IMR-90 (cell line): Measurements from ENCODE around the gene SETD3. TPM values are rescaled to one million over a fixed set of nuclear protein-coding genes. Genes with fewer than 3 reads are reported as not detected.

ENCODE experiments used
- ATAC-seq: fragments of 200-7000 bp; cut with Tn5 transposase; 2 replicates; pipeline ENCODE4 v1.9.1; 2020; ENCODE audit warnings: low read depth, mild to moderate bottlenecking, moderate library complexity
- BruUV-seq: library from RNA; stranded (reverse); fragments of 400-500 nt; replicated peaks from 2 replicates; lab custom pipeline; 2021; lab: Mats Ljungman, UMichigan
- CTCF ChIA-PET: fragments of 300-600 bp; formaldehyde crosslinking; extraction: SDS; loops from one replicate; lab custom pipeline; 2021; ENCODE audit warnings: antibody characterized with exemption; lab: Yijun Ruan, JAX
- POLR2A ChIA-PET: fragments of 300-600 bp; sonication (Branson Sonifier 250); formaldehyde crosslinking; loops from one replicate; lab custom pipeline; 2022; ENCODE audit warnings: antibody characterized with exemption; ENCODE audit not compliant: unreplicated experiment; lab: Charles Lee
- DNase-seq: peaks from one replicate; pipeline ENCODE4 v3.0.0; 2013
- H2AFZ ChIP-seq: replicated peaks from 2 replicates; pipeline ENCODE3; 2013; ENCODE audit warnings: low read length, mild to moderate bottlenecking; ENCODE audit not compliant: poor library complexity
- H2AK5ac ChIP-seq: 2 replicates; pipeline ENCODE4 v1.6.1; 2013; ENCODE audit warnings: low read depth, low read length, inconsistent platforms
- H2AK9ac ChIP-seq: replicated peaks from 2 replicates; pipeline ENCODE3; 2013; ENCODE audit warnings: mild to moderate bottlenecking, low read depth, low read length, moderate library complexity; ENCODE audit not compliant: poor library complexity
- H2BK120ac ChIP-seq: 2 replicates; pipeline ENCODE4 v1.6.1; 2013; ENCODE audit warnings: low read depth, low read length, inconsistent platforms
- H2BK15ac ChIP-seq: 3 replicates; pipeline ENCODE4 v1.6.1; 2013; ENCODE audit warnings: low read depth, low read length, inconsistent platforms
- H2BK20ac ChIP-seq: 2 replicates; pipeline ENCODE4 v1.6.1; 2013; ENCODE audit warnings: low read depth, mild to moderate bottlenecking, inconsistent platforms, low read length, moderate library complexity
- H2BK5ac ChIP-seq: 2 replicates; pipeline ENCODE4 v1.6.1; 2013; ENCODE audit warnings: mild to moderate bottlenecking, low read depth, low read length, inconsistent platforms; ENCODE audit not compliant: poor library complexity, severe bottlenecking
- H3K14ac ChIP-seq: replicated peaks from 2 replicates; pipeline ENCODE4 v1.6.1; 2013; ENCODE audit warnings: low read depth, low read length, inconsistent platforms
- H3K18ac ChIP-seq: 2 replicates; pipeline ENCODE4 v1.6.1; 2013; ENCODE audit warnings: low read depth, low read length, control low read depth
- H3K23ac ChIP-seq: 2 replicates; pipeline ENCODE4 v1.6.1; 2013; ENCODE audit warnings: low read depth, low read length, inconsistent platforms
- H3K27ac ChIP-seq: 2 replicates; pipeline ENCODE4 v1.5.1; 2013; ENCODE audit warnings: mild to moderate bottlenecking, control low read depth, low read length; ENCODE audit not compliant: insufficient read depth
- H3K27me3 ChIP-seq: 2 replicates; pipeline ENCODE4 v1.6.1; 2013; ENCODE audit warnings: low read length; ENCODE audit not compliant: control insufficient read depth, insufficient read depth
- H3K36me3 ChIP-seq: 2 replicates; pipeline ENCODE4 v1.6.1; 2013; ENCODE audit warnings: low read length, mixed read lengths; ENCODE audit not compliant: control insufficient read depth, insufficient read depth
- H3K4ac ChIP-seq: 2 replicates; pipeline ENCODE4 v1.6.1; 2013; ENCODE audit warnings: low read depth, low read length, inconsistent platforms
- H3K4me1 ChIP-seq: 2 replicates; pipeline ENCODE4 v1.6.1; 2013; ENCODE audit warnings: low read length, mixed read lengths; ENCODE audit not compliant: control insufficient read depth, insufficient read depth
- H3K4me2 ChIP-seq: 2 replicates; pipeline ENCODE4 v1.6.1; 2013; ENCODE audit warnings: low read depth, mild to moderate bottlenecking, control low read depth, low read length, moderate library complexity
- H3K4me3 ChIP-seq: 2 replicates; pipeline ENCODE4 v1.5.1; 2013; ENCODE audit warnings: low read depth, mild to moderate bottlenecking, control low read depth, low read length, moderate library complexity; ENCODE audit not compliant: insufficient read depth
- H3K56ac ChIP-seq: 2 replicates; pipeline ENCODE4 v1.6.1; 2013; ENCODE audit warnings: low read length, inconsistent platforms; ENCODE audit not compliant: insufficient read depth; ENCODE audit errors: extremely low read depth
- H3K79me1 ChIP-seq, 2 experiments: 2 replicates each; pipeline ENCODE4 v1.6.1; 2013; ENCODE audit warnings: low read length in 2 of 2, inconsistent platforms in 1 of 2, low read depth in 1 of 2
- H3K9ac ChIP-seq: 2 replicates; pipeline ENCODE4 v1.6.1; 2013; ENCODE audit warnings: low read depth, low read length, control low read depth
- H3K9me1 ChIP-seq: 2 replicates; pipeline ENCODE4 v1.6.1; 2013; ENCODE audit warnings: low read length, inconsistent platforms; ENCODE audit not compliant: insufficient read depth
- H3K9me3 ChIP-seq: 2 replicates; pipeline ENCODE4 v1.6.1; 2013; ENCODE audit warnings: low read length; ENCODE audit not compliant: control insufficient read depth, insufficient read depth
- H4K20me1 ChIP-seq: 2 replicates; pipeline ENCODE4 v1.6.1; 2013; ENCODE audit warnings: low read length, inconsistent platforms; ENCODE audit not compliant: insufficient read depth
- H4K5ac ChIP-seq: 2 replicates; pipeline ENCODE4 v1.6.1; 2013; ENCODE audit warnings: mild to moderate bottlenecking, low read depth, low read length, control low read depth
- H4K8ac ChIP-seq, 2 experiments: 2 replicates each; pipeline ENCODE4 v1.6.1; 2013; ENCODE audit warnings: low read depth in 2 of 2, low read length in 2 of 2, control low read depth in 1 of 2, inconsistent platforms in 1 of 2
- H4K91ac ChIP-seq: 2 replicates; pipeline ENCODE4 v1.6.1; 2013; ENCODE audit warnings: low read depth, low read length, inconsistent platforms; ENCODE audit not compliant: insufficient read depth
- BHLHE40 ChIP-seq: fragments of 150-350 bp; IDR thresholded peaks from 2 replicates; pipeline ENCODE4 v1.6.1; 2016; ENCODE audit warnings: mild to moderate bottlenecking, low read depth, low read length
- CEBPB ChIP-seq: IDR thresholded peaks from 2 replicates; pipeline ENCODE4 v1.6.1; 2012; ENCODE audit warnings: low read depth, low read length, improper control_type of control experiment
- CHD1 ChIP-seq: IDR thresholded peaks from 2 replicates; pipeline ENCODE4 v1.6.1; 2012; ENCODE audit warnings: low read depth, low read length, improper control_type of control experiment
- CTCF ChIP-seq: conservative IDR thresholded peaks from 2 replicates; pipeline ENCODE4 v1.5.1; 2012; ENCODE audit warnings: mild to moderate bottlenecking, low read depth, low read length, improper control_type of control experiment
- ELK1 ChIP-seq: fragments of 150-350 bp; IDR thresholded peaks from 2 replicates; pipeline ENCODE4 v1.6.1; 2016; ENCODE audit warnings: low read depth, mild to moderate bottlenecking, low read length, moderate library complexity, borderline replicate concordance
- FOS ChIP-seq: fragments of 150-350 bp; IDR thresholded peaks from 2 replicates; pipeline ENCODE4 v1.6.1; 2016; ENCODE audit warnings: low read depth, low read length
- MAFK ChIP-seq: IDR thresholded peaks from 2 replicates; pipeline ENCODE4 v1.6.1; 2012; ENCODE audit warnings: low read depth, low read length, improper control_type of control experiment
- MAZ ChIP-seq: IDR thresholded peaks from 2 replicates; pipeline ENCODE4 v1.6.1; 2012; ENCODE audit warnings: low read depth, mild to moderate bottlenecking, low read length, improper control_type of control experiment, moderate library complexity, borderline replicate concordance
- MXI1 ChIP-seq: IDR thresholded peaks from 2 replicates; pipeline ENCODE4 v1.6.1; 2012; ENCODE audit warnings: low read depth, mild to moderate bottlenecking, low read length, moderate library complexity, borderline replicate concordance
- NFE2L2 ChIP-seq: fragments of 150-350 bp; IDR thresholded peaks from 2 replicates; pipeline ENCODE4 v1.6.1; 2016; ENCODE audit warnings: low read depth, mild to moderate bottlenecking, low read length
- POLR2A ChIP-seq: IDR thresholded peaks from 2 replicates; pipeline ENCODE4 v1.6.1; 2012; ENCODE audit warnings: mild to moderate bottlenecking, low read depth, low read length
- RAD21 ChIP-seq: IDR thresholded peaks from 2 replicates; pipeline ENCODE4 v1.6.1; 2012; ENCODE audit warnings: low read length, improper control_type of control experiment
- RCOR1 ChIP-seq: IDR thresholded peaks from 2 replicates; pipeline ENCODE4 v1.6.1; 2012; ENCODE audit warnings: mild to moderate bottlenecking, low read length, improper control_type of control experiment; ENCODE audit not compliant: insufficient replicate concordance
- RFX5 ChIP-seq: IDR thresholded peaks from 2 replicates; pipeline ENCODE4 v1.8.0; 2012; ENCODE audit warnings: low read depth, mild to moderate bottlenecking, low read length, moderate library complexity
- SMC3 ChIP-seq: fragments of 150-350 bp; IDR thresholded peaks from 2 replicates; pipeline ENCODE4 v1.6.1; 2016; ENCODE audit warnings: low read depth, mild to moderate bottlenecking, antibody characterized with exemption, low read length, moderate library complexity
- WGBS, 2 experiments: methylation state at CpG; one replicate each; pipeline versions ENCODE4 v1.1.5 to v1.1.7; 2013; ENCODE audit warnings: missing lambda C conversion rate in 2 of 2; ENCODE audit not compliant: insufficient read length in 1 of 2; ENCODE audit errors: extremely low coverage in 2 of 2; 5-methylcytosine and 5-hydroxymethylcytosine counted together
- dilution Hi-C: fragments of 300-500 bp; cut with HindIII; formaldehyde crosslinking; loops from one replicate; pipeline ENCODE4 v1.14.3; 2018; ENCODE audit warnings: low sequenced_read_pairs; ENCODE audit not compliant: unreplicated experiment
- in situ Hi-C: fragments of 300-500 bp; cut with MboI; formaldehyde crosslinking; loops from 3 replicates; pipeline ENCODE4 v1.14.3; 2019; ENCODE audit warnings: low sequenced_read_pairs, inconsistent platforms, mixed read lengths
- intact Hi-C: fragments of 100-400 bp; cut with micrococcal nuclease; formaldehyde crosslinking; loops from 2 replicates; pipeline ENCODE4 v1.10.0; 2022
- polyA plus RNA-seq, 3 experiments: library from polyadenylated mRNA; depleted of rRNA; stranded (reverse); fragments of >200 nt; gene quantifications; 2 replicates each; pipeline ENCODE4 v1.2.3, GENCODE V29; 2012; ENCODE audit warnings: low replicate concordance in 1 of 3
- total RNA-seq: library from RNA; depleted of rRNA; stranded (reverse); fragments of >200 nt; gene quantifications from 2 replicates; pipeline ENCODE4 v1.2.3, GENCODE V29; 2012
- TF ChIP-seq, protein P1 (sequence below): fragments of 150-350 bp; IDR thresholded peaks from 2 replicates; pipeline ENCODE4 v1.6.1; 2017; ENCODE audit warnings: mild to moderate bottlenecking, antibody characterized with exemption, low read length, low read depth

SETD3 gene
- total and polyA plus RNA-seq, 2 of the 4 experiments (the other 2 are of a cell fraction) = 18.8 to 31.9 TPM

GRCh38 chr14:99397698-99398097 lies 83.0 kb downstream of the SETD3 start:
- H2BK120ac ChIP-seq = no peak overlapping the region
- WGBS, 2 experiments = no CpG with 5 or more reads among the region's 2 CpGs
- H3K9ac ChIP-seq = no peak overlapping the region
- no peak overlapping the region for H3K23ac ChIP-seq
- no peak overlapping the region for H3K4ac ChIP-seq
- no peak overlapping the region for H4K5ac ChIP-seq
- H3K14ac ChIP-seq = no peak overlapping the region
- TF ChIP-seq MAFK (no peak), BHLHE40 (no peak), MXI1 (no peak), NFE2L2 (no peak), RAD21 (no peak), RCOR1 (no peak), ELK1 (no peak), SMC3 (no peak), FOS (no peak), POLR2A (no peak), CHD1 (no peak), MAZ (no peak), CEBPB (no peak), RFX5 (no peak), CTCF (no peak)
- TF ChIP-seq, protein P1, sequence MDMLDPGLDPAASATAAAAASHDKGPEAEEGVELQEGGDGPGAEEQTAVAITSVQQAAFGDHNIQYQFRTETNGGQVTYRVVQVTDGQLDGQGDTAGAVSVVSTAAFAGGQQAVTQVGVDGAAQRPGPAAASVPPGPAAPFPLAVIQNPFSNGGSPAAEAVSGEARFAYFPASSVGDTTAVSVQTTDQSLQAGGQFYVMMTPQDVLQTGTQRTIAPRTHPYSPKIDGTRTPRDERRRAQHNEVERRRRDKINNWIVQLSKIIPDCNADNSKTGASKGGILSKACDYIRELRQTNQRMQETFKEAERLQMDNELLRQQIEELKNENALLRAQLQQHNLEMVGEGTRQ = no peak
- no peak overlapping the region for H3K4me3 ChIP-seq
- no peak overlapping the region for H4K91ac ChIP-seq
- ATAC-seq (no peak), DNase-seq (no peak)
- H3K4me2 ChIP-seq = no peak overlapping the region
- H2BK15ac ChIP-seq = no peak overlapping the region
- H3K4me1 ChIP-seq = no peaks in the 10 kb centered on the region
- ChIA-PET POLR2A (no interaction called here), CTCF (interaction anchor here (1.0 kb wide), 1 partner anchor 9 kb away, joined by 4 read pairs; no protein-coding TSS in a partner anchor)
- no peak overlapping the region for H2AFZ ChIP-seq
- no TSS peak for BruUV-seq
- dilution Hi-C loops (no loop called here), intact Hi-C loops (no loop called here), in situ Hi-C loops (no loop called here)
- H2AK5ac ChIP-seq = no peak overlapping the region
- H4K8ac ChIP-seq = no peak overlapping the region
- H3K9me3 ChIP-seq = no peaks in the 10 kb centered on the region
- H3K27ac ChIP-seq = no peak overlapping the region
- no peaks in the 10 kb centered on the region for H3K27me3 ChIP-seq
- no peak overlapping the region for H2AK9ac ChIP-seq
- H2BK20ac ChIP-seq = no peak overlapping the region
- H4K20me1 ChIP-seq = no peaks in the 10 kb centered on the region
- no peak overlapping the region for H3K18ac ChIP-seq
- H3K56ac ChIP-seq = no peak overlapping the region
- H2BK5ac ChIP-seq = no peak overlapping the region
- peaks cover 17% of the 10 kb centered on the region for H3K36me3 ChIP-seq
- H3K79me1 ChIP-seq = no peaks in the 10 kb centered on the region
- no peaks in the 10 kb centered on the region for H3K9me1 ChIP-seq
